Body of pancreas (tissue), 4 donors: Measurements from ENCODE around the gene TBX2.

Experiments
- POLR2A ChIP-seq, 3 donors: fragments of 450-650 bp; IDR thresholded peaks; one replicate each; pipeline ENCODE4 v1.6.1; 2016; ENCODE audit warnings: antibody characterized with exemption in 3 of 3, mild to moderate bottlenecking in 2 of 3
- TF ChIP-seq, protein P1 (sequence below), 7 experiments: fragments of 450-650 bp in 4 of 7; fragments of 200-600 bp in 3 of 7; sonication (generic) in 3 of 7; IDR thresholded peaks; one replicate each; pipeline ENCODE4 v1.5.1; 2016 to 2019; ENCODE audit warnings: antibody characterized with exemption in 7 of 7

DNA sequence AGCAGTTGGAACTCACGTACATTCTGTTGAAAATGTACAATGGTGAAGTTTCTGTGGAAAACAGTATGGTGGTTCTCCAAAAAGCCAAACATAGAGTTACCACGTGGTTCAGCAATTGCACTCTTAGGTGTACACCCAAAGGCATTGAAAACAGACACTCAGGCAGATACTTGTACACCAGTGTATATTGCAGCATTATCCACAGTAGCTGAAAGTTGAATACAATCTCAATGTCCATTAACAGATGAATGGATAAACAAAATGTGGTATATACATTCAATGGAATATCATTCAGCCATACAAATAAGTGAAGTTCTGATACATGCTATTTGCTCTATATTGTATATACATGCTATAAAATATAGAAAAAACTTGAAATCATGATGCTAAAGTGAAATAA lies 23.2 kb downstream of the TBX2 start:
- TF ChIP-seq, protein P1, sequence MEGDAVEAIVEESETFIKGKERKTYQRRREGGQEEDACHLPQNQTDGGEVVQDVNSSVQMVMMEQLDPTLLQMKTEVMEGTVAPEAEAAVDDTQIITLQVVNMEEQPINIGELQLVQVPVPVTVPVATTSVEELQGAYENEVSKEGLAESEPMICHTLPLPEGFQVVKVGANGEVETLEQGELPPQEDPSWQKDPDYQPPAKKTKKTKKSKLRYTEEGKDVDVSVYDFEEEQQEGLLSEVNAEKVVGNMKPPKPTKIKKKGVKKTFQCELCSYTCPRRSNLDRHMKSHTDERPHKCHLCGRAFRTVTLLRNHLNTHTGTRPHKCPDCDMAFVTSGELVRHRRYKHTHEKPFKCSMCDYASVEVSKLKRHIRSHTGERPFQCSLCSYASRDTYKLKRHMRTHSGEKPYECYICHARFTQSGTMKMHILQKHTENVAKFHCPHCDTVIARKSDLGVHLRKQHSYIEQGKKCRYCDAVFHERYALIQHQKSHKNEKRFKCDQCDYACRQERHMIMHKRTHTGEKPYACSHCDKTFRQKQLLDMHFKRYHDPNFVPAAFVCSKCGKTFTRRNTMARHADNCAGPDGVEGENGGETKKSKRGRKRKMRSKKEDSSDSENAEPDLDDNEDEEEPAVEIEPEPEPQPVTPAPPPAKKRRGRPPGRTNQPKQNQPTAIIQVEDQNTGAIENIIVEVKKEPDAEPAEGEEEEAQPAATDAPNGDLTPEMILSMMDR (IDR thresholded peaks at IDR 0.05), result no peak
- TF ChIP-seq POLR2A (IDR thresholded peaks at IDR 0.05), result no peak
